Activated CD8-positive, alpha-beta T cell treated with anti-CD3 and anti-CD28 coated beads, Interleukin-2, amount 10 ng/mL, durations not matched to agents 7 days and 5 days (primary cell): Measurements from ENCODE around the gene HIVEP1. TPM values are rescaled to one million over a fixed set of nuclear protein-coding genes. Genes with fewer than 3 reads are reported as not detected.

Experiments used
- ATAC-seq: fragments of 150-1000 bp; cut with Tn5 transposase; one replicate; pipeline ENCODE4 v1.10.0; 2021; ENCODE audit warnings: moderate library complexity
- CTCF ChIA-PET: fragments of 350-600 bp; sonication (Branson Sonifier 250); formaldehyde crosslinking; loops from one replicate; lab custom pipeline; 2021; ENCODE audit warnings: antibody characterized with exemption; lab: Charles Lee
- POLR2A ChIA-PET: fragments of 350-600 bp; sonication (Branson Sonifier 250); formaldehyde crosslinking; loops from one replicate; lab custom pipeline; 2021; ENCODE audit warnings: antibody characterized with exemption; lab: Charles Lee
- DNase-seq: peaks from one replicate; pipeline ENCODE4 v3.0.0-alpha.2; 2020
- H3K27ac Mint-ChIP-seq: one replicate; pipeline ENCODE4 v1.8.0; 2021; ENCODE audit warnings: mild to moderate bottlenecking, mixed read lengths
- H3K27me3 Mint-ChIP-seq: one replicate; pipeline ENCODE4 v1.8.0; 2021; ENCODE audit warnings: low read depth, mixed read lengths
- H3K36me3 Mint-ChIP-seq: one replicate; pipeline ENCODE4 v1.8.0; 2021; ENCODE audit warnings: low read depth, mixed read lengths
- H3K4me1 Mint-ChIP-seq: one replicate; pipeline ENCODE4 v1.8.0; 2021; ENCODE audit warnings: low read depth, mixed read lengths
- H3K4me3 Mint-ChIP-seq: one replicate; pipeline ENCODE4 v1.8.0; 2021; ENCODE audit warnings: mild to moderate bottlenecking, mixed read lengths
- H3K9me3 Mint-ChIP-seq: one replicate; pipeline ENCODE4 v1.8.0; 2022; ENCODE audit warnings: mixed read lengths; ENCODE audit not compliant: insufficient read depth
- total RNA-seq, 2 experiments: library from RNA; stranded (reverse); gene quantifications; one replicate each; pipeline ENCODE4 v1.2.3, GENCODE V29; 2021

The HIVEP1 gene
- total RNA-seq, 2 experiments from 2014 or later, result 21.2 to 21.4 TPM

- POLR2A ChIA-PET, result interaction anchor here (0.7 to 1.1 kb wide), 2 partner anchors 70 to 154 kb away, joined by 3 to 4 read pairs; no protein-coding TSS in a partner anchor
- Mint-ChIP-seq H3K36me3 (peaks cover 36% of the 10 kb centered on the region), H3K4me1 (peaks cover 40% of the 10 kb centered on the region), H3K4me3 (peak overlapping the region; percentile 43), H3K27me3 (no peaks in the 10 kb centered on the region), H3K9me3 (no peaks in the 10 kb centered on the region), H3K27ac (peak overlapping the region; percentile 80)
- ATAC-seq (peak; percentile 100), DNase-seq (peak; percentile 86)
- CTCF ChIA-PET, result interaction anchor here (0.7 to 1.4 kb wide), 6 partner anchors 11 to 225 kb away, joined by 3 to 6 read pairs (median 4); partner anchors contain the start of gene EDN1
Measured at GRCh38 chr6:12163149-12163548, 151.0 kb downstream of the HIVEP1 start.

- Mint-ChIP-seq H3K4me3 (peak overlapping the region; percentile 43), H3K9me3 (no peaks in the 10 kb centered on the region), H3K27me3 (no peaks in the 10 kb centered on the region), H3K27ac (peak overlapping the region; percentile 80), H3K4me1 (peaks cover 40% of the 10 kb centered on the region), H3K36me3 (peaks cover 32% of the 10 kb centered on the region)
- DNase-seq (no peak), ATAC-seq (no peak)
- POLR2A ChIA-PET, result interaction anchor here (1.1 kb wide), 1 partner anchor 69 kb away, joined by 4 read pairs; no protein-coding TSS in a partner anchor
- CTCF ChIA-PET, result interaction anchor here (1.4 kb wide), 1 partner anchor 226 kb away, joined by 3 read pairs; no protein-coding TSS in a partner anchor
Measured at GRCh38 chr6:12163744-12164507, 151.8 kb downstream of the HIVEP1 start.

- ChIA-PET POLR2A (no interaction called here), CTCF (no interaction called here)
- no peak overlapping the region for H3K4me3 Mint-ChIP-seq
- DNase-seq, result no peak
- no peaks in the 10 kb centered on the region for H3K9me3 Mint-ChIP-seq
- H3K27ac Mint-ChIP-seq, result no peak overlapping the region
- ATAC-seq, result no peak
- no peaks in the 10 kb centered on the region for H3K27me3 Mint-ChIP-seq
- H3K36me3 Mint-ChIP-seq, result peaks cover 32% of the 10 kb centered on the region
- H3K4me1 Mint-ChIP-seq, result peaks cover 40% of the 10 kb centered on the region
Measured at GRCh38 chr6:12164508-12164770, 152.3 kb downstream of the HIVEP1 start.

GRCh38 chr6:12165297-12165696, 153.2 kb downstream of the HIVEP1 start:
- Mint-ChIP-seq H3K27me3 (no peaks in the 10 kb centered on the region), H3K4me1 (peaks cover 37% of the 10 kb centered on the region), H3K4me3 (no peak overlapping the region), H3K36me3 (peaks cover 32% of the 10 kb centered on the region), H3K9me3 (no peaks in the 10 kb centered on the region), H3K27ac (no peak overlapping the region)
- ChIA-PET CTCF (interaction anchor here (2.1 kb wide), 1 partner anchor 68 kb away, joined by 6 read pairs; no protein-coding TSS in a partner anchor), POLR2A (no interaction called here)
- ATAC-seq (no peak), DNase-seq (no peak)

- POLR2A ChIA-PET, result no interaction called here
- no peaks in the 10 kb centered on the region for H3K27me3 Mint-ChIP-seq
- ATAC-seq, result no peak
- no peak overlapping the region for H3K4me3 Mint-ChIP-seq
- no peaks in the 10 kb centered on the region for H3K9me3 Mint-ChIP-seq
- H3K27ac Mint-ChIP-seq, result no peak overlapping the region
- no peak for DNase-seq
- H3K36me3 Mint-ChIP-seq, result peaks cover 32% of the 10 kb centered on the region
- H3K4me1 Mint-ChIP-seq, result peaks cover 32% of the 10 kb centered on the region
- CTCF ChIA-PET, result interaction anchor here (1.4 to 2.1 kb wide), 2 partner anchors 68 to 123 kb away, joined by 4 to 6 read pairs; no protein-coding TSS in a partner anchor
Measured at GRCh38 chr6:12165722-12166280, 153.7 kb downstream of the HIVEP1 start.

- H3K27ac Mint-ChIP-seq, result no peak overlapping the region
- peaks cover 2% of the 10 kb centered on the region for H3K4me1 Mint-ChIP-seq
- H3K4me3 Mint-ChIP-seq, result no peak overlapping the region
- DNase-seq (no peak), ATAC-seq (no peak)
- H3K27me3 Mint-ChIP-seq, result peaks cover 3% of the 10 kb centered on the region
- H3K36me3 Mint-ChIP-seq, result peaks cover 6% of the 10 kb centered on the region
- ChIA-PET CTCF (no interaction called here), POLR2A (no interaction called here)
- H3K9me3 Mint-ChIP-seq, result no peaks in the 10 kb centered on the region
Measured at GRCh38 chr6:12169377-12169776, 157.3 kb downstream of the HIVEP1 start.

GRCh38 chr6:12170351-12171092, 158.4 kb downstream of the HIVEP1 start:
- CTCF ChIA-PET, result no interaction called here
- H3K4me1 Mint-ChIP-seq, result no peaks in the 10 kb centered on the region
- H3K27me3 Mint-ChIP-seq, result peaks cover 3% of the 10 kb centered on the region
- H3K27ac Mint-ChIP-seq, result no peak overlapping the region
- ATAC-seq, result no peak
- no peak overlapping the region for H3K4me3 Mint-ChIP-seq
- H3K36me3 Mint-ChIP-seq, result no peaks in the 10 kb centered on the region
- POLR2A ChIA-PET, result no interaction called here
- no peaks in the 10 kb centered on the region for H3K9me3 Mint-ChIP-seq
- no peak for DNase-seq

GRCh38 chr6:12171717-12172116, 159.6 kb downstream of the HIVEP1 start:
- POLR2A ChIA-PET, result no interaction called here
- Mint-ChIP-seq H3K4me3 (no peak overlapping the region), H3K9me3 (no peaks in the 10 kb centered on the region), H3K4me1 (no peaks in the 10 kb centered on the region), H3K27ac (no peak overlapping the region), H3K36me3 (no peaks in the 10 kb centered on the region), H3K27me3 (peaks cover 3% of the 10 kb centered on the region)
- ATAC-seq (no peak), DNase-seq (no peak)
- CTCF ChIA-PET, result interaction anchor here (1.4 kb wide), 1 partner anchor 62 kb away, joined by 3 read pairs; no protein-coding TSS in a partner anchor

- no peak for ATAC-seq
- Mint-ChIP-seq H3K27ac (no peak overlapping the region), H3K27me3 (peaks cover 3% of the 10 kb centered on the region), H3K4me3 (no peak overlapping the region), H3K36me3 (no peaks in the 10 kb centered on the region), H3K4me1 (no peaks in the 10 kb centered on the region), H3K9me3 (no peaks in the 10 kb centered on the region)
- CTCF ChIA-PET, result interaction anchor here (1.4 kb wide), 1 partner anchor 62 kb away, joined by 3 read pairs; no protein-coding TSS in a partner anchor
- POLR2A ChIA-PET, result no interaction called here
- no peak for DNase-seq
Measured at GRCh38 chr6:12172572-12172971, 160.5 kb downstream of the HIVEP1 start.

GRCh38 chr6:12173181-12173580, 161.1 kb downstream of the HIVEP1 start:
- peaks cover 3% of the 10 kb centered on the region for H3K27me3 Mint-ChIP-seq
- no peaks in the 10 kb centered on the region for H3K9me3 Mint-ChIP-seq
- ChIA-PET CTCF (no interaction called here), POLR2A (no interaction called here)
- DNase-seq, result no peak
- no peak for ATAC-seq
- no peak overlapping the region for H3K27ac Mint-ChIP-seq
- no peaks in the 10 kb centered on the region for H3K4me1 Mint-ChIP-seq
- H3K36me3 Mint-ChIP-seq, result no peaks in the 10 kb centered on the region
- H3K4me3 Mint-ChIP-seq, result no peak overlapping the region

GRCh38 chr6:12173661-12174060, 161.5 kb downstream of the HIVEP1 start:
- DNase-seq, result no peak
- no peak overlapping the region for H3K4me3 Mint-ChIP-seq
- ChIA-PET CTCF (no interaction called here), POLR2A (no interaction called here)
- H3K27me3 Mint-ChIP-seq, result peaks cover 3% of the 10 kb centered on the region
- no peak overlapping the region for H3K27ac Mint-ChIP-seq
- no peaks in the 10 kb centered on the region for H3K4me1 Mint-ChIP-seq
- H3K9me3 Mint-ChIP-seq, result no peaks in the 10 kb centered on the region
- no peak for ATAC-seq
- no peaks in the 10 kb centered on the region for H3K36me3 Mint-ChIP-seq

GRCh38 chr6:12174878-12175277, 162.8 kb downstream of the HIVEP1 start:
- ATAC-seq (no peak), DNase-seq (no peak)
- POLR2A ChIA-PET, result no interaction called here
- no peaks in the 10 kb centered on the region for H3K36me3 Mint-ChIP-seq
- CTCF ChIA-PET, result no interaction called here
- H3K4me3 Mint-ChIP-seq, result no peak overlapping the region
- H3K27ac Mint-ChIP-seq, result no peak overlapping the region
- H3K9me3 Mint-ChIP-seq, result no peaks in the 10 kb centered on the region
- H3K4me1 Mint-ChIP-seq, result no peaks in the 10 kb centered on the region
- peaks cover 3% of the 10 kb centered on the region for H3K27me3 Mint-ChIP-seq
